GM21381 (cell line): ENCODE results near the gene PPM1L.

Source experiments
- ATAC-seq: cut with Tn5 transposase; IDR thresholded peaks from one replicate; pipeline ENCODE4 v1.9.1; 2021; ENCODE audit warnings: mild to moderate bottlenecking, moderate library complexity; ENCODE audit not compliant: unreplicated experiment

PPM1L gene

GRCh38 chr3:160842021-160843005 is 86.3 kb downstream of the PPM1L start:
- ATAC-seq: no peak

DNA sequence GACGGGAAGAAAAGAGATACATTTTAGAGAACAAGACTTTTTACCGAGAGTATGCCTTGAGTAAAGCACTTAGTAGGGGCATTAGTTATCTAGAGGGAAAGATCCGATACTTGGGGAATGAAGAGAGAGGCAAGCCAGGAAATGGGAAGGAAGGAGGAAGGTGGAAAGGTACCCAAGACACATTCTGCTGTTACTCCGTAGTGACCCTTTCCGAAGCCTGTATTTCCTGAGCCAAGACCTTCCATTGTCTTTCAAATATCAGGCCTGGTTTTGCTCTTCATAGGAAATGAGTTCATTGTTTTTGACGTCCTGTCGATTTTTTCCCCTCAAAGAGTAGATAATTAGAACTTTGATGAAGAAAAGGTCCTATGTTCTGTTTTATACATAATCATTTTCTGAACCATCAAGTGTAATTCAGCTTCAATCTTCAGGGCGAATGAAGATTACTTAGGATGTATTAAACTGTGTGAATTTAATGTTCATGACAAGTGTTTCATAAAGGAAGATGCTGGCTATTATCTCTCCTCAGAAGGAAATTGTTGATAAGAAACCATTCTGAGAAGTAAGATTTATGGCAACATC is 95.7 kb downstream of the PPM1L start:
- no peak for ATAC-seq

DNA sequence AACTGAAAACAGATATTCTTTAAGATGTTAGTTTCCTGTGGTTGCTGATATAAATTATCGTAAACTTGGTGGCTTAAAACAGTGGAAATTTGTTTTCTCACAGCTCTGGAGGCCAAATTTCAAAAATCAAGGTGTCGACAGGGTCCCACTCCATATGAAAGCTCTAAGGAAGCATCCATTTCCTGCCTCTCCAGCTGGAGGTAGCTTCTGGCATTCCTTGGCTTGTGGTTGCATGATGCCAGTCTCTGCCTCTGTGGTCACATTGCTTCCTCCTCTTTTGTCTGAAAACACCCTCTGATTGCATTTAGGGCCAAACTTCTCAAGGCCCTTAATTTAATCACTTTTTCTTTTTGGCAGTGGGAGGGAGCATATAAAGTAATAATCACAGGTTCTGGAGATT is 96.8 kb downstream of the PPM1L start:
- no peak for ATAC-seq

- no peak for ATAC-seq
These were observed 100.4 kb downstream of the PPM1L start for GRCh38 chr3:160856450-160856849.

- ATAC-seq: no peak
These were observed 101.6 kb downstream of the PPM1L start for GRCh38 chr3:160857476-160858119.

DNA sequence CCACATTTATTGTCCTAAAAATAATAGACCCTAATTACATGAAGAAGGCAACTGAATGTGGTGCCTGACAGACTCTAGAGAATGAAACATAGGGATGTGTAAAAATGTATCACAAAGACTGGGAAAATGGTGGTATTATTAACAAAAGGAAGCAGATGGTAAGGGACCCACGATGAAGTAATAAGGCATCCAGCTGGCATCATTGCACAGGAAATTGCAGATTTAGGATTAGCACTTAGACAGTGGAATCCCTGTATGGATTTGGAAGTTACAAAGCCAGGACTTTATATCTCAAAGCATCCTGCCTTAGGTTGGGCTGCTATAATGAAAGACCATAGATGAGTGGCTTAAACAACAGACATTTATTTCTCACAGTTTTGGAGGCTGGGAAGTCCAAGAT is 104.3 kb downstream of the PPM1L start:
- ATAC-seq: no peak

GRCh38 chr3:160869825-160870224 is 113.8 kb downstream of the PPM1L start:
- no peak for ATAC-seq

- no peak for ATAC-seq
These were observed 114.3 kb downstream of the PPM1L start for GRCh38 chr3:160870327-160870726.

DNA sequence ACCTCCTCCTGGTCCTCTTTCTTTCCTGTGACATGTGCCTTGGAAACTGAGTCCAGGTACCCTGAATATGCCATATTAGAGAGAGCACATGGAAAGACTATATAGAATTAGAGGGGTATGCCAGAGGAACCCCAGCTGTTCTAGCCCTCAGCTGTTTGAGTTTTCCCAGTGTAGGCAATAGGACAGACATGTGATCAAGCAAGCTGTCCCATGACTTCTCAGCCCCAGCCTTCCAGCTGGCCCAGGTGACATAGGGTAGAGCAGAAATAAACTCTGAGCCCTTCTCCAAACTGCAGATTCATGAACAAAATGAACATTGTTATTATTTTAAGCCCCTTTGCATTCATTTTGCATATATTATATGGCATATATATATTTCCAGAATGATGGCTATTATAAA is 118.7 kb downstream of the PPM1L start:
- ATAC-seq: no peak

- no peak for ATAC-seq
These were observed 120.6 kb downstream of the PPM1L start for GRCh38 chr3:160876643-160877042.

DNA sequence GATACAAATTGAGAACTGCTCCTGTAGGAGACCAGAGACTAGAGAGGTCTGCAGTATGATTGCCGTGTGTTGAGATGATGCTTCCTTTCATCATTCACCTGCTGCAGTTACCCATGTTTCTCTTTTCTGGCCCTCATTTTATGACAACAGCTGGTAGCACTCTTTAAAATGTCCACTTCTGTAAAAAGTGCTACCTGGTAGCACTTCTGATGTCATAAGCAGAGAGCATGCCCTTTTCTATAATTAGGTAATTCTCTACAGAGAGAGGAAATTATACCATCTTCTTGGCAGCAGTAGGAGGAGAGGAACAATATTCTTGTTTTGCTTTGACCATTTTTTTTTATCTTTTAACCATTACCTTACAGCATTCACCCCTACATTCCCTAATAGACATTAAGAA is 123.8 kb downstream of the PPM1L start:
- no peak for ATAC-seq

GRCh38 chr3:160883373-160883772 is 127.3 kb downstream of the PPM1L start:
- no peak for ATAC-seq

DNA sequence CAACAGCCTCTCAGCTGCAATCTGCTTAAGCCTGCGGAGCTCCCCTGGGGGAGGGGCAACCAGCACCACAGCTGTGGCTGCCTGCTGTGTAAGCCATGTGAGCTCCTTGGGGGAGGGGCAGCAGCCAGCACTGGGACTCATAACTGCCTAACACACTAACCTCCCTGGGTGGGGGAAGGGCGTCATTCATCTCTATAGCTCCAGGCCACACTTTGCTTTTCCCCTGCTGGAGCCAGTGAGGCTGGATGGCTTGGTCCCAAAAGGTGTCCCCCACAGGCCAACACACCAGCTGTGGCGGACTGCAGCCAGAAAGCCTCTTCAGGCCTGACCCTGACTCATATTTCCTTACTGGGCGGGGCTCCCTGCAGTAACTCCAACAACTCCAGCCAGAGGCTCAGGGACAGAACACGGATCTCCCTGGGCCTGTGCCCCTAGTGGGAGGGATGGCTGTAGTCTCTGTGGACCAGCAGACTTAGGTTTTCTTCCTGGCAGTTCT is 129.8 kb downstream of the PPM1L start:
- no peak for ATAC-seq

GRCh38 chr3:160886421-160886820 is 130.4 kb downstream of the PPM1L start:
- ATAC-seq: peak; percentile 83

- ATAC-seq: no peak
These were observed 137.2 kb downstream of the PPM1L start for GRCh38 chr3:160893207-160893606.

DNA sequence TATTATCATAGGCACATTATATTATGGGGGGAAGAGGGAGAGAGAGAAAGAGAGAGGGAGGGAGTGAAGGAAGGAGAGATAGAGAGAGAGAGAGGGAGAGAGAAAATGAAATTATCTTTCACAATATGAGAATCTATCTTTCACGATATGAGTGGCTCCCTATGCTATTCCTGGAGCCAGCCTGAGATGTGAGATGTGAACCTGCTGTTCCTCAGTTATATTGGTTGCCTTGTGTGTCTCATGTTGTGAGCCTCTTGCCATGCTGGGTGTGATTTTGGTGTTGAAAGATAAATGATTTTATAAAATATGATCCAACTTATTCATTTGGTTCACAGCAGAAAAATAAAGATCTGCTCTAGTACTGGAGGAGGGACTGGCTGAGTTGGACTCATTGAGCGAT is 148.7 kb downstream of the PPM1L start:
- ATAC-seq: no peak

- no peak for ATAC-seq
These were observed 150.6 kb downstream of the PPM1L start for GRCh38 chr3:160906646-160907045.

GRCh38 chr3:160909917-160910316 is 153.9 kb downstream of the PPM1L start:
- ATAC-seq: no peak

DNA sequence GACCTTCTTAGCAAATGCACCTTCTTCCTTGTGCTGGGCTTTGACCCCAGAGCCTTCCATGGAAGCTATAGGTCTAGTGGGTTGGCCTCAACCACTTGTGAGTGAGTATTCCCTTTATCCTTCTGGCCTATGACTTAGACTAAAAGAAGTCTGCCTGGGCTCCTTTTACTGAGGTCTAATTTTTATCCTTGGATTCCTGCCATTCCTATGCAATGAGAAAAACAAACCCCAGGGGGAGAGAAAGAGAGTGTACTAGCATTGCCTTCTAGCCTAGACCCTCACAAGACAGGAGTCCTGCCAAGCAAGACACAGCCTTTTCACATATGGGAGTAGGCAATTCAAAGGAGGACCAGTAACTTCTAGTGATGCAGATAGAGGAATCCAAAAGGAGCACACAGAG is 155.4 kb downstream of the PPM1L start:
- ATAC-seq: no peak

GRCh38 chr3:160916472-160916871 is 160.4 kb downstream of the PPM1L start:
- ATAC-seq: no peak

GRCh38 chr3:160919942-160920341 is 163.9 kb downstream of the PPM1L start:
- no peak for ATAC-seq
